OCI-LY1 (cell line): Measurements from ENCODE around the gene TPST2.

Experiments used
- EZH2 ChIP-seq: fragments of 200-600 bp; sonication (generic), shearing (Covaris generic); IDR thresholded peaks from 2 replicates; pipeline ENCODE4 v1.8.0; 2017; ENCODE audit warnings: borderline replicate concordance, mixed run types, mild to moderate bottlenecking, antibody characterized with exemption, low read length, moderate library complexity, mixed read lengths
- TF ChIP-seq, protein P1 (sequence below): fragments of 200-600 bp; sonication (generic), shearing (Covaris generic); IDR thresholded peaks from 2 replicates; pipeline ENCODE4 v1.5.1; 2017; ENCODE audit warnings: mild to moderate bottlenecking, antibody characterized with exemption, low read length, moderate library complexity, mixed read lengths

GRCh38 chr22:26579331-26579886 lies 10.5 kb downstream of the TPST2 start:
- TF ChIP-seq, protein P1, sequence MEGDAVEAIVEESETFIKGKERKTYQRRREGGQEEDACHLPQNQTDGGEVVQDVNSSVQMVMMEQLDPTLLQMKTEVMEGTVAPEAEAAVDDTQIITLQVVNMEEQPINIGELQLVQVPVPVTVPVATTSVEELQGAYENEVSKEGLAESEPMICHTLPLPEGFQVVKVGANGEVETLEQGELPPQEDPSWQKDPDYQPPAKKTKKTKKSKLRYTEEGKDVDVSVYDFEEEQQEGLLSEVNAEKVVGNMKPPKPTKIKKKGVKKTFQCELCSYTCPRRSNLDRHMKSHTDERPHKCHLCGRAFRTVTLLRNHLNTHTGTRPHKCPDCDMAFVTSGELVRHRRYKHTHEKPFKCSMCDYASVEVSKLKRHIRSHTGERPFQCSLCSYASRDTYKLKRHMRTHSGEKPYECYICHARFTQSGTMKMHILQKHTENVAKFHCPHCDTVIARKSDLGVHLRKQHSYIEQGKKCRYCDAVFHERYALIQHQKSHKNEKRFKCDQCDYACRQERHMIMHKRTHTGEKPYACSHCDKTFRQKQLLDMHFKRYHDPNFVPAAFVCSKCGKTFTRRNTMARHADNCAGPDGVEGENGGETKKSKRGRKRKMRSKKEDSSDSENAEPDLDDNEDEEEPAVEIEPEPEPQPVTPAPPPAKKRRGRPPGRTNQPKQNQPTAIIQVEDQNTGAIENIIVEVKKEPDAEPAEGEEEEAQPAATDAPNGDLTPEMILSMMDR: no peak
- no peak for TF ChIP-seq EZH2
